SK-N-SH treated with all-trans-retinoic acid at 6 μM for 48 hours (cell line): ENCODE results near the gene CLIC5.

Experiments
- ATAC-seq: fragments of 200-7000 bp; cut with Tn5 transposase; 3 replicates; pipeline ENCODE4 v1.9.1; 2020; ENCODE audit warnings: mild to moderate bottlenecking, moderate library complexity
- ARNTL ChIP-seq: fragments of 450-650 bp; formaldehyde crosslinking; IDR thresholded peaks from 2 replicates; pipeline ENCODE4 v1.5.0; 2020; ENCODE audit warnings: low read depth, mild to moderate bottlenecking, moderate library complexity, borderline replicate concordance
- BACH2 ChIP-seq: fragments of 250-450 bp; sonication (Bioruptor Pico); IDR thresholded peaks from 2 replicates; pipeline ENCODE4 v1.9.0; 2021; ENCODE audit warnings: mild to moderate bottlenecking, borderline replicate concordance
- CSDC2 ChIP-seq: fragments of 250-450 bp; sonication (Bioruptor Pico); IDR thresholded peaks from 2 replicates; pipeline ENCODE4 v1.5.0; 2020; ENCODE audit warnings: mild to moderate bottlenecking, moderate library complexity
- ESRRG ChIP-seq: fragments of 250-450 bp; sonication (Bioruptor Pico); IDR thresholded peaks from 2 replicates; pipeline ENCODE4 v1.6.1; 2021; ENCODE audit warnings: mild to moderate bottlenecking
- GLIS3 ChIP-seq: fragments of 250-450 bp; sonication (Bioruptor Pico); IDR thresholded peaks from 2 replicates; pipeline ENCODE4 v1.5.0; 2020; ENCODE audit warnings: mild to moderate bottlenecking, moderate library complexity
- ISL1 ChIP-seq: fragments of 250-450 bp; sonication (Bioruptor Pico); IDR thresholded peaks from 2 replicates; pipeline ENCODE4 v2.1.2; 2022; ENCODE audit warnings: mild to moderate bottlenecking, moderate library complexity
- OSR1 ChIP-seq: fragments of 250-450 bp; sonication (Bioruptor Pico); IDR thresholded peaks from 2 replicates; pipeline ENCODE4 v1.8.0; 2022; ENCODE audit warnings: moderate library complexity, mild to moderate bottlenecking, inconsistent platforms
- PPARA ChIP-seq: fragments of 250-450 bp; sonication (Bioruptor Pico); IDR thresholded peaks from 2 replicates; pipeline ENCODE4 v1.5.0; 2020; ENCODE audit warnings: mild to moderate bottlenecking, borderline replicate concordance
- RARB ChIP-seq: fragments of 250-450 bp; sonication (Bioruptor Pico); IDR thresholded peaks from 2 replicates; pipeline ENCODE4 v1.8.0; 2021; ENCODE audit warnings: mild to moderate bottlenecking, moderate library complexity
- SNAI2 ChIP-seq: fragments of 250-450 bp; sonication (Bioruptor Pico); IDR thresholded peaks from 2 replicates; pipeline ENCODE4 v1.5.0; 2020; ENCODE audit warnings: mild to moderate bottlenecking, moderate library complexity
- TCF4 ChIP-seq: fragments of 250-450 bp; sonication (Bioruptor Pico); IDR thresholded peaks from 2 replicates; pipeline ENCODE4 v1.8.0; 2021; ENCODE audit warnings: mild to moderate bottlenecking, moderate library complexity, borderline replicate concordance
- TOX ChIP-seq: fragments of 250-450 bp; sonication (Bioruptor Pico); IDR thresholded peaks from 2 replicates; pipeline ENCODE4 v1.8.0; 2021; ENCODE audit warnings: mild to moderate bottlenecking, moderate library complexity, borderline replicate concordance
- ZFP3 ChIP-seq: fragments of 250-450 bp; sonication (Bioruptor Pico); IDR thresholded peaks from 2 replicates; pipeline ENCODE4 v1.5.0; 2020; ENCODE audit warnings: mild to moderate bottlenecking, moderate library complexity
- ZFP30 ChIP-seq: fragments of 450-650 bp; formaldehyde crosslinking; IDR thresholded peaks from 2 replicates; pipeline ENCODE4 v1.5.0; 2022; ENCODE audit warnings: mild to moderate bottlenecking, moderate library complexity
- ZNF565 ChIP-seq: fragments of 450-650 bp; formaldehyde crosslinking; conservative IDR thresholded peaks from 2 replicates; pipeline ENCODE4 v1.5.0; 2020; ENCODE audit warnings: low read depth, mild to moderate bottlenecking, moderate library complexity
- ZNF70 ChIP-seq: fragments of 450-650 bp; formaldehyde crosslinking; IDR thresholded peaks from 2 replicates; pipeline ENCODE4 v1.5.0; 2020; ENCODE audit warnings: mild to moderate bottlenecking, moderate library complexity
- ZNF8 ChIP-seq: fragments of 450-650 bp; formaldehyde crosslinking; IDR thresholded peaks from 2 replicates; pipeline ENCODE4 v1.5.0; 2020; ENCODE audit warnings: mild to moderate bottlenecking, moderate library complexity
- TF ChIP-seq, protein P1 (sequence below): fragments of 250-450 bp; sonication (Bioruptor Pico); IDR thresholded peaks from 2 replicates; pipeline ENCODE4 v1.5.1; 2020; ENCODE audit warnings: low read depth, mild to moderate bottlenecking, moderate library complexity
- TF ChIP-seq, protein P2 (sequence below): fragments of 250-450 bp; sonication (Bioruptor Pico); IDR thresholded peaks from 2 replicates; pipeline ENCODE4 v1.8.0; 2021; ENCODE audit warnings: low read depth, mild to moderate bottlenecking, moderate library complexity, borderline replicate concordance
- TF ChIP-seq, protein P3 (sequence below): fragments of 250-450 bp; sonication (Bioruptor Pico); IDR thresholded peaks from 2 replicates; pipeline ENCODE4 v1.5.0; 2020; ENCODE audit warnings: mild to moderate bottlenecking, moderate library complexity

The CLIC5 gene

DNA sequence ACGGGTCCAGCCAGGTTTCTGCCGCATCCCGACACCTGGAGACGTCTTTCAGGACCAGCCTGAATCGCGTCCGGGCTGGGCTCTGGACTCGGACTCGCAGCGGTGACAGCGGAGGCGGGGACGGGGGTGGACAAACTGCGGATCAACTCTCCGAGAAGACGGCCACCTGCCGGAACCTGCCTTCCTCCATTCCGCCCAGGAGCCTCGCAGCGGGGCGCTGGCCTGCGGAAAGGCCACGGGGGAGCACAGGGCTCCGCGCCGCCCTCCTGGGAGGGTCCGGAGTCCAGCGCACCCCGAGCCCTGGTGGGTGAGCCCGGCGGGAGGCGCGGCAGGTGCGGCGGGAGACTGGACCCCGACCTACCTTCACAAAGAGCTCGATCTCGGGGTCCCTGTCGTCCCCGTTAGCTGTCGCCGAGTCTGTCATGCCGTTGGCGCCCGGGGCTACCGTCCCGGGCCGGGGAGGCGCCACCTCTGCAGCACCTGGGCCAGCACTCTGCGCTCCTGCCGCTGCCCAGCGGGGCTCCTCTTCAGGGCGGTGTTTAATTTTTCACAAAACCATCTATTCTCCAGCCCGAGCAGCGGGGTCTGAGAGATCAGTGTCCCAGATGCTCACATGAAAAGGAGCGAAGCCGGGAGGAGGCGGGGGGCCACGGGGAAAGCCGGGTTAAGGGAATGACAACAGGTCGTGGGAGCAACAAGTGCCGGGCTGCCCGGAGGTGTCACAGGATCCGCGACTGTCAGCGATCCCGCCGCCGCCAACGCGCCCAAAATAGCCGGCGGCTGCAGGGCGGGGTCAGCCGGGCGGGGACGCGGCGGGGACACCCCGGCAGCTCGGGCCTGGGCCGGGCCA is at the start of gene CLIC5:
TSS of gene CLIC5 (minus strand) at position 742 of the 850 bp plus-strand sequence. CDS start at position 424, 318 bp downstream.
- no peak for ATAC-seq
- no peak for TF ChIP-seq ARNTL (CRISPR knock-in tag)
- TF ChIP-seq, protein P1, sequence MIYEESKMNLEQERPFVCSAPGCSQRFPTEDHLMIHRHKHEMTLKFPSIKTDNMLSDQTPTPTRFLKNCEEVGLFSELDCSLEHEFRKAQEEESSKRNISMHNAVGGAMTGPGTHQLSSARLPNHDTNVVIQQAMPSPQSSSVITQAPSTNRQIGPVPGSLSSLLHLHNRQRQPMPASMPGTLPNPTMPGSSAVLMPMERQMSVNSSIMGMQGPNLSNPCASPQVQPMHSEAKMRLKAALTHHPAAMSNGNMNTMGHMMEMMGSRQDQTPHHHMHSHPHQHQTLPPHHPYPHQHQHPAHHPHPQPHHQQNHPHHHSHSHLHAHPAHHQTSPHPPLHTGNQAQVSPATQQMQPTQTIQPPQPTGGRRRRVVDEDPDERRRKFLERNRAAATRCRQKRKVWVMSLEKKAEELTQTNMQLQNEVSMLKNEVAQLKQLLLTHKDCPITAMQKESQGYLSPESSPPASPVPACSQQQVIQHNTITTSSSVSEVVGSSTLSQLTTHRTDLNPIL (CRISPR knock-in tag), result no peak
- TF ChIP-seq SNAI2 (CRISPR knock-in tag), result no peak
- TF ChIP-seq GLIS3, result no peak
- TF ChIP-seq ISL1, result no peak
- TF ChIP-seq CSDC2 (CRISPR knock-in tag), result no peak
- no peak for TF ChIP-seq ZNF8 (CRISPR knock-in tag)
- TF ChIP-seq, protein P2, sequence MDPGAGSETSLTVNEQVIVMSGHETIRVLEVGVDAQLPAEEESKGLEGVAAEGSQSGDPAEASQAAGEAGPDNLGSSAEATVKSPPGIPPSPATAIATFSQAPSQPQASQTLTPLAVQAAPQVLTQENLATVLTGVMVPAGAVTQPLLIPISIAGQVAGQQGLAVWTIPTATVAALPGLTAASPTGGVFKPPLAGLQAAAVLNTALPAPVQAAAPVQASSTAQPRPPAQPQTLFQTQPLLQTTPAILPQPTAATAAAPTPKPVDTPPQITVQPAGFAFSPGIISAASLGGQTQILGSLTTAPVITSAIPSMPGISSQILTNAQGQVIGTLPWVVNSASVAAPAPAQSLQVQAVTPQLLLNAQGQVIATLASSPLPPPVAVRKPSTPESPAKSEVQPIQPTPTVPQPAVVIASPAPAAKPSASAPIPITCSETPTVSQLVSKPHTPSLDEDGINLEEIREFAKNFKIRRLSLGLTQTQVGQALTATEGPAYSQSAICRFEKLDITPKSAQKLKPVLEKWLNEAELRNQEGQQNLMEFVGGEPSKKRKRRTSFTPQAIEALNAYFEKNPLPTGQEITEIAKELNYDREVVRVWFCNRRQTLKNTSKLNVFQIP (CRISPR knock-in tag), result no peak
- TF ChIP-seq OSR1 (CRISPR knock-in tag), result no peak
- TF ChIP-seq ESRRG (CRISPR knock-in tag), result no peak
- no peak for TF ChIP-seq ZNF565 (CRISPR knock-in tag)

DNA sequence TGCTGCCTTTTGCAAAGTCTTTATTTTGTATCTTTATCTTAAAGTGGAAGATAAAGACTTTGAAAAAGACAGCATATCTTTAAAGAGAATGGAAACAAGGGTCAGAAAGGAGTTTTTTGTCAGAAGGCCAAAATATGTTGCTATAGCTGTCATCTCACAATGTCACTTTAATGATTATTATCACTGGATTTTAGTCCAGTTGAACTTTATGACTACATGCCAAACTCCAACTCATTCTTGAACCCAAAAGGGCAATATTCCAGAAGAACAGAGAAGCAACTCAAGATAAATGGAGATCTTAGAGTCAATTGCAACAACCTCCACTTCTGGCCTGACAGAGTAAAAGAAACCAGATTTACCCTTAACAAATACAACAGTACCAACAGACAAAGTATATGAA is 47.3 kb upstream of the CLIC5 start:
- TF ChIP-seq, protein P3, sequence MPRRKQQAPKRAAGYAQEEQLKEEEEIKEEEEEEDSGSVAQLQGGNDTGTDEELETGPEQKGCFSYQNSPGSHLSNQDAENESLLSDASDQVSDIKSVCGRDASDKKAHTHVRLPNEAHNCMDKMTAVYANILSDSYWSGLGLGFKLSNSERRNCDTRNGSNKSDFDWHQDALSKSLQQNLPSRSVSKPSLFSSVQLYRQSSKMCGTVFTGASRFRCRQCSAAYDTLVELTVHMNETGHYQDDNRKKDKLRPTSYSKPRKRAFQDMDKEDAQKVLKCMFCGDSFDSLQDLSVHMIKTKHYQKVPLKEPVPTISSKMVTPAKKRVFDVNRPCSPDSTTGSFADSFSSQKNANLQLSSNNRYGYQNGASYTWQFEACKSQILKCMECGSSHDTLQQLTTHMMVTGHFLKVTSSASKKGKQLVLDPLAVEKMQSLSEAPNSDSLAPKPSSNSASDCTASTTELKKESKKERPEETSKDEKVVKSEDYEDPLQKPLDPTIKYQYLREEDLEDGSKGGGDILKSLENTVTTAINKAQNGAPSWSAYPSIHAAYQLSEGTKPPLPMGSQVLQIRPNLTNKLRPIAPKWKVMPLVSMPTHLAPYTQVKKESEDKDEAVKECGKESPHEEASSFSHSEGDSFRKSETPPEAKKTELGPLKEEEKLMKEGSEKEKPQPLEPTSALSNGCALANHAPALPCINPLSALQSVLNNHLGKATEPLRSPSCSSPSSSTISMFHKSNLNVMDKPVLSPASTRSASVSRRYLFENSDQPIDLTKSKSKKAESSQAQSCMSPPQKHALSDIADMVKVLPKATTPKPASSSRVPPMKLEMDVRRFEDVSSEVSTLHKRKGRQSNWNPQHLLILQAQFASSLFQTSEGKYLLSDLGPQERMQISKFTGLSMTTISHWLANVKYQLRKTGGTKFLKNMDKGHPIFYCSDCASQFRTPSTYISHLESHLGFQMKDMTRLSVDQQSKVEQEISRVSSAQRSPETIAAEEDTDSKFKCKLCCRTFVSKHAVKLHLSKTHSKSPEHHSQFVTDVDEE (CRISPR knock-in tag), result no peak
- TF ChIP-seq, protein P1 (CRISPR knock-in tag), result no peak
- no peak for TF ChIP-seq ZNF70 (CRISPR knock-in tag)
- no peak for TF ChIP-seq ZFP3 (CRISPR knock-in tag)
- TF ChIP-seq GLIS3, result no peak
- TF ChIP-seq SNAI2 (CRISPR knock-in tag), result no peak
- no peak for TF ChIP-seq ZNF8 (CRISPR knock-in tag)
- no peak for TF ChIP-seq BACH2
- TF ChIP-seq ISL1, result no peak
- no peak for TF ChIP-seq TOX (CRISPR knock-in tag)
- TF ChIP-seq ESRRG (CRISPR knock-in tag), result no peak
- TF ChIP-seq CSDC2 (CRISPR knock-in tag), result no peak
- TF ChIP-seq ZFP30 (CRISPR knock-in tag), result no peak
- TF ChIP-seq ZNF565 (CRISPR knock-in tag), result no peak
- TF ChIP-seq RARB (CRISPR knock-in tag), result no peak
- no peak for TF ChIP-seq ARNTL (CRISPR knock-in tag)
- TF ChIP-seq, protein P2 (CRISPR knock-in tag), result no peak
- no peak for TF ChIP-seq TCF4 (CRISPR knock-in tag)
- TF ChIP-seq, all 23 proteins: peak for 0
- no peak for ATAC-seq

DNA sequence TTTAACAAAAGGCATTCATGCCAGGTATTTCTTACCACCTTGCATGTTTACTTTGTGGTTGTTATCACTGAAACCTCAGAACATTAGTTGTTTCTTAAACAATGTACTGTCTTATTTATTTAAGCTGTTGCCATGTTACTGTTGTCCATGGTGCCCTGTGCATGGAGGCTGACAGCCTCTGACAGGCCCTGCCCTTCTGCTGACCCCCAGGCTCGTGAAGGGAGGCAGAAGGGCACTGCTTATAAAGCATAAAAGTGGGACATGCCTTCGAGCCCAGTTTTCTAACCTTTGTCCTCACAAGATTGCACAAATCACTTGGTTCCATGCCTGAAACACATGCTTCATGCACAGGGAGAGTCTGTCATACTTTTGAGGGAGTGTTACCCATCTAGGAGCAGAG is 46.7 kb upstream of the CLIC5 start:
- TF ChIP-seq ISL1 (no peak), SNAI2 (CRISPR knock-in tag) (no peak), PPARA (CRISPR knock-in tag) (no peak), ZNF8 (CRISPR knock-in tag) (no peak), RARB (CRISPR knock-in tag) (no peak), TOX (CRISPR knock-in tag) (no peak)
- TF ChIP-seq, all 23 proteins: peak for 0
- no peak for ATAC-seq
